GM12878 (cell line): ENCODE measurements around the gene HSCB. TPM values are rescaled to one million over a fixed set of nuclear protein-coding genes. Genes with fewer than 3 reads are reported as not detected.

Experiments used
- ASH2L ChIP-seq: fragments of 300-600, 200-600 bp; sonication (generic); IDR thresholded peaks from 2 replicates; pipeline ENCODE4 v1.6.1; 2017; ENCODE audit warnings: low read depth, mild to moderate bottlenecking, borderline replicate concordance
- BCLAF1 ChIP-seq: fragments of 450-650 bp; IDR thresholded peaks from 2 replicates; pipeline ENCODE4 v1.6.1; 2017; ENCODE audit warnings: antibody characterized with exemption, mild to moderate bottlenecking, moderate library complexity
- ZBTB4 ChIP-seq: fragments of 450-650 bp; formaldehyde crosslinking; IDR thresholded peaks from 2 replicates; pipeline ENCODE4 v1.4.0; 2022; ENCODE audit warnings: mild to moderate bottlenecking, moderate library complexity
- ZZZ3 ChIP-seq: IDR thresholded peaks from 2 replicates; pipeline ENCODE4 v1.6.1; 2011; ENCODE audit warnings: low read depth; ENCODE audit not compliant: control insufficient read depth, insufficient read length
- polyA plus RNA-seq, 11 experiments: library from polyadenylated mRNA; depleted of rRNA in 4 of 11; unstranded in 6 of 11; stranded (reverse) in 5 of 11; fragments of >200 nt; fragmentation: Nextera tagmentation in 4 of 11; fragmentation: Illumina TruSeq in 1 of 11; extraction: Ambion mirVana in 4 of 11; extraction: Trizol in 1 of 11; gene quantifications; 1 replicate in 1 of 11; 2 replicates in 10 of 11; pipeline versions ENCODE4 v1.2.1 to v1.2.3, GENCODE V29; 2011 to 2016; ENCODE audit warnings: inconsistent platforms in 2 of 11, missing spikeins in 2 of 11, low read depth in 1 of 11
- total RNA-seq, 4 experiments: library from RNA; depleted of rRNA in 3 of 4; stranded (reverse); fragments of >200 nt in 3 of 4; fragmentation: Illumina TruSeq in 1 of 4; extraction: Trizol in 1 of 4; gene quantifications; 2 replicates each; pipeline versions ENCODE4 v1.2.1 to v1.2.3, GENCODE V29; 2013 to 2021

The HSCB gene
- total and polyA plus RNA-seq, 10 of the 15 experiments (the other 5 are each of a cell fraction or from before 2014, with no cell fraction given): 10.6 to 28.4 (median 20.8) TPM

GRCh38 chr22:28736301-28737155 lies 5.3 kb upstream of the HSCB start (continued):
- TF ChIP-seq BCLAF1 (no peak), ZZZ3 (no peak), ZBTB4 (CRISPR knock-in tag) (no peak), ASH2L (no peak)
